H1 (cell line): ENCODE results near the gene LDLRAD1.

ENCODE experiments used
- CREB1 ChIP-seq: IDR thresholded peaks from 2 replicates; pipeline ENCODE4 v1.6.1; 2012; ENCODE audit warnings: inconsistent platforms
- CTCF ChIP-seq, 3 experiments: IDR thresholded peaks; 1 replicate in 2 of 3; 2 replicates in 1 of 3; pipeline versions ENCODE4 v1.5.1 to v1.6.1; 2011; ENCODE audit warnings: low read length in 3 of 3, mild to moderate bottlenecking in 3 of 3, inconsistent platforms in 2 of 3, low read depth in 1 of 3, moderate library complexity in 1 of 3; ENCODE audit not compliant: insufficient read depth in 1 of 3; ENCODE audit errors: control extremely low read depth in 1 of 3
- GTF2F1 ChIP-seq: IDR thresholded peaks from 2 replicates; pipeline ENCODE4 v1.6.1; 2012; ENCODE audit warnings: low read depth, low read length, improper control_type of control experiment, borderline replicate concordance
- RAD21 ChIP-seq, 2 experiments: IDR thresholded peaks in 1 of 2; conservative IDR thresholded peaks in 1 of 2; 2 replicates each; pipeline ENCODE4 v1.6.1; 2011; ENCODE audit warnings: low read depth in 2 of 2, low read length in 2 of 2, improper control_type of control experiment in 1 of 2, inconsistent platforms in 1 of 2, mild to moderate bottlenecking in 1 of 2, moderate library complexity in 1 of 2
- YY1 ChIP-seq: IDR thresholded peaks from 2 replicates; pipeline ENCODE4 v1.6.1; 2011; ENCODE audit warnings: low read depth, mild to moderate bottlenecking, low read length

GRCh38 chr1:54052431-54052933, 34.5 kb upstream of the LDLRAD1 start:
- TF ChIP-seq YY1 = no peak
- no peak for TF ChIP-seq CTCF (IDR thresholded peaks at IDR 0.05; ENCODE audit: control extremely low read depth in 1 of 3, insufficient read depth in 1 of 3, low read depth in 1 of 3, low read length in 3 of 3)
- TF ChIP-seq RAD21 (IDR thresholded peaks at IDR 0.05 in 1 of 2, conservative IDR thresholded peaks at IDR 0.05 in 1 of 2; ENCODE audit: low read depth in 2 of 2, low read length in 2 of 2) = no peak
- TF ChIP-seq CREB1 = no peak
- TF ChIP-seq GTF2F1 = no peak
